ENCODE results near the gene PDXDC1. TPM values are rescaled to one million over a fixed set of nuclear protein-coding genes. Genes with fewer than 3 reads are reported as not detected.
"Not testable (repeated sequence)": the region's sequence is repeated elsewhere in the genome, so short reads cannot be mapped to it uniquely, and the experiment has no call there.

PDXDC1 gene
- total RNA-seq, 1 donor from 2014 or later: 71.4 TPM

- H3K4me3 ChIP-seq; H3K27me3 ChIP-seq (ENCODE audit: low read depth); H3K9me3 ChIP-seq (replicated peaks); intact Hi-C loops (cut with micrococcal nuclease); DNase-seq: not testable (repeated sequence)
- Histone ChIP-seq H3K36me3 (peaks cover 80% of the 10 kb centered on the region), H3K4me1 (peaks cover 29% of the 10 kb centered on the region), H3K27ac (replicated peaks) (peak overlapping the region; percentile 12)
These were observed 53.5 kb downstream of the PDXDC1 start for GRCh38 chr16:15028345-15028715.

GRCh38 chr16:15028801-15029698, 54.2 kb downstream of the PDXDC1 start:
- H3K27me3 ChIP-seq (ENCODE audit: low read depth); intact Hi-C loops (cut with micrococcal nuclease); DNase-seq; H3K4me3 ChIP-seq; H3K9me3 ChIP-seq (replicated peaks): not testable (repeated sequence)
- peaks cover 78% of the 10 kb centered on the region for H3K36me3 ChIP-seq
- peaks cover 36% of the 10 kb centered on the region for H3K4me1 ChIP-seq
- peak overlapping the region; percentile 12 for H3K27ac ChIP-seq (replicated peaks)

DNA sequence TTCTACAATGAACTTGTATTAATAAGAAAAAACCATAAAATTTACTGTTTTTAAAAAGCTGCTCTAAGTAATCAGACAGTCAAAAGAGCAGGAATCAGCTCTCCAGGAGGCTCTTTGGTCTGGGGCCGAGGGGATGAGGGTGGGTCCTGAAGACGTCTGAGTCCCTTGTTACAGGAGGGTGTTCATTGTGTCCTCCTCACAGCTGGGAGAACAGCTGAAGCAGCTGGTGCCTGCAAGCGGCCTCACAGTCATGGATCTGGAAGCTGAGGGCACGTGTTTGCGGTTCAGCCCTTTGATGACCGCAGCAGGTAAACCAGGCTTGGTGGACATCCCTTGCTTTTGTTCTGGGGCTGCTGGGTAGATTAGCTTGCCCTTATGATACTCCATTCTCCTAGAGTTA, 54.9 kb downstream of the PDXDC1 start:
- H3K9me3 ChIP-seq (replicated peaks); H3K27ac ChIP-seq (replicated peaks); intact Hi-C loops (cut with micrococcal nuclease); DNase-seq; H3K4me3 ChIP-seq; H3K27me3 ChIP-seq (ENCODE audit: low read depth): not testable (repeated sequence)
- H3K4me1 ChIP-seq: peaks cover 43% of the 10 kb centered on the region
- peaks cover 78% of the 10 kb centered on the region for H3K36me3 ChIP-seq

DNA sequence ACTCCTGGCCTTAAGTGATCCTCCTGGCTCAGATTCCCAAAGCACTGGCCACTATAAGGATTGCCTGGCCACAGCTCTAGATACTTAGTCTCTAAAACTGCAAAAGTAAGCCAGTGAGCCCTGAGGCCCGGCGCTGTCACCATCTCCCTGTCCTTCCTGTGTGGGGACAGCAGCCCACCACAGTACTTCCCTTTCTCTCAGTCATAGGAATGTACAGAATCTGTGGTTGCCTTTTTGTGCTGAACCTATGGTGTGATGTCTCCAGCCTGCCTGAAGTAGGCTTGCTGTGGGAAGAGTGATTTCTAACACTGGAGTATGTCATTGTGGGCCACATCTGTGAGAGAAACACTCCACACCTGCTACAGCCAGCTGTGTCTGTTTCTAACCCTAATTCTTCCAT, 56.4 kb downstream of the PDXDC1 start:
- H3K9me3 ChIP-seq (replicated peaks): no peaks in the 10 kb centered on the region
- H3K36me3 ChIP-seq: peaks cover 87% of the 10 kb centered on the region
- intact Hi-C loops (cut with micrococcal nuclease): no loop called here
- H3K27ac ChIP-seq (replicated peaks): no peak overlapping the region
- H3K27me3 ChIP-seq (ENCODE audit: low read depth): no peaks in the 10 kb centered on the region
- H3K4me3 ChIP-seq: no peak overlapping the region
- TF ChIP-seq, protein P1, sequence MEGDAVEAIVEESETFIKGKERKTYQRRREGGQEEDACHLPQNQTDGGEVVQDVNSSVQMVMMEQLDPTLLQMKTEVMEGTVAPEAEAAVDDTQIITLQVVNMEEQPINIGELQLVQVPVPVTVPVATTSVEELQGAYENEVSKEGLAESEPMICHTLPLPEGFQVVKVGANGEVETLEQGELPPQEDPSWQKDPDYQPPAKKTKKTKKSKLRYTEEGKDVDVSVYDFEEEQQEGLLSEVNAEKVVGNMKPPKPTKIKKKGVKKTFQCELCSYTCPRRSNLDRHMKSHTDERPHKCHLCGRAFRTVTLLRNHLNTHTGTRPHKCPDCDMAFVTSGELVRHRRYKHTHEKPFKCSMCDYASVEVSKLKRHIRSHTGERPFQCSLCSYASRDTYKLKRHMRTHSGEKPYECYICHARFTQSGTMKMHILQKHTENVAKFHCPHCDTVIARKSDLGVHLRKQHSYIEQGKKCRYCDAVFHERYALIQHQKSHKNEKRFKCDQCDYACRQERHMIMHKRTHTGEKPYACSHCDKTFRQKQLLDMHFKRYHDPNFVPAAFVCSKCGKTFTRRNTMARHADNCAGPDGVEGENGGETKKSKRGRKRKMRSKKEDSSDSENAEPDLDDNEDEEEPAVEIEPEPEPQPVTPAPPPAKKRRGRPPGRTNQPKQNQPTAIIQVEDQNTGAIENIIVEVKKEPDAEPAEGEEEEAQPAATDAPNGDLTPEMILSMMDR (IDR thresholded peaks at IDR 0.05; ENCODE audit: borderline replicate concordance): no peak
- H3K4me1 ChIP-seq: peaks cover 39% of the 10 kb centered on the region
- DNase-seq: no peak

DNA sequence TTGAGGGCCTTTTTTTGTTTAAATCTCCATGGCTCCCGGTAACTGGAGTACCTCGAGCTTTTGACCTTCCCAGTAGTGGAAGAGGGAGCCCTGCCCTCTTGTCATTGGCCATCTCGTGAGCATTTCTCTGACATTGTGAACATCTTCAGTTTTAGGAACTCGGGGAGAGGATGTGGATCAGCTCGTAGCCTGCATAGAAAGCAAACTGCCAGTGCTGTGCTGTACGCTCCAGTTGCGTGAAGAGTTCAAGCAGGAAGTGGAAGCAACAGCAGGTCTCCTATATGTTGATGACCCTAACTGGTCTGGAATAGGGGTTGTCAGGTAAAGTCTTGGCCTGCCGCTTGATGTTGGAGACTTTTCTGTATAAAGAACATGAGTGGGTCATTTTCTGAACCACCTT, 56.8 kb downstream of the PDXDC1 start:
- Histone ChIP-seq H3K9me3 (replicated peaks) (no peaks in the 10 kb centered on the region), H3K27me3 (ENCODE audit: low read depth) (no peaks in the 10 kb centered on the region), H3K4me1 (peaks cover 39% of the 10 kb centered on the region), H3K4me3 (no peak overlapping the region), H3K27ac (replicated peaks) (no peak overlapping the region), H3K36me3 (peaks cover 89% of the 10 kb centered on the region)
- intact Hi-C loops (cut with micrococcal nuclease): no loop called here
- DNase-seq: no peak
- TF ChIP-seq, protein P1 (IDR thresholded peaks at IDR 0.05; ENCODE audit: borderline replicate concordance): no peak

GRCh38 chr16:15032547-15033308, 57.9 kb downstream of the PDXDC1 start:
- H3K36me3 ChIP-seq: peaks cover 91% of the 10 kb centered on the region
- TF ChIP-seq, protein P1 (IDR thresholded peaks at IDR 0.05; ENCODE audit: borderline replicate concordance): no peak
- H3K4me1 ChIP-seq: peaks cover 39% of the 10 kb centered on the region
- no peaks in the 10 kb centered on the region for H3K9me3 ChIP-seq (replicated peaks)
- H3K4me3 ChIP-seq: no peak overlapping the region
- no peaks in the 10 kb centered on the region for H3K27me3 ChIP-seq (ENCODE audit: low read depth)
- intact Hi-C loops (cut with micrococcal nuclease): no loop called here
- no peak for DNase-seq
- H3K27ac ChIP-seq (replicated peaks): peak overlapping the region; percentile 73

DNA sequence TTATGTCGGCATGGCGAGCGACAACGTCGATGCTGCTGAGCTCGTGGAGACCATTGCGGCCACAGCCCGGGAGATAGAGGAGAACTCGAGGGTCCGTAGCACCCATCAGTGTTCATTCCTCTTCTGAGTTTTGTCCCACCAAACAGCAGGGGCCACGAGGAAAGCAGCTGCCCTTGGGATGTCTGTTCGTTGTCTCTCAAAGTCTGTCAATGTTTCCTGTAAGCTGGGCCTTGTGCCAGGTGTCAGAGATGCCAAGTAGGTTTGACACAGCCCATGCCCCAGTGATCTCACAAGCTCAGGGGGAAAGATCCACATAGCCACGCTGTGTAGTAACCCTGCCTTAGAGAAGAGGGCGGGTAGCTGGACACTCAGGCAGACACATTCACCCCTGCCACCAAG, 58.5 kb downstream of the PDXDC1 start:
- Histone ChIP-seq H3K4me3 (no peak overlapping the region), H3K4me1 (peaks cover 39% of the 10 kb centered on the region), H3K36me3 (peaks cover 91% of the 10 kb centered on the region), H3K27ac (replicated peaks) (peak overlapping the region; percentile 73), H3K27me3 (ENCODE audit: low read depth) (no peaks in the 10 kb centered on the region), H3K9me3 (replicated peaks) (no peaks in the 10 kb centered on the region)
- TF ChIP-seq, protein P1 (IDR thresholded peaks at IDR 0.05; ENCODE audit: borderline replicate concordance): no peak
- intact Hi-C loops (cut with micrococcal nuclease): no loop called here
- peak; percentile 77 for DNase-seq

Measured in left ventricle myocardium inferior (tissue), 1 donor.